HG02870 (cell line): ENCODE results near the gene CNGA2.
"Not testable (repeated sequence)": the region's sequence is repeated elsewhere in the genome, so short reads cannot be mapped to it uniquely, and the experiment has no call there.

Experiments
- ATAC-seq: cut with Tn5 transposase; IDR thresholded peaks from one replicate; pipeline ENCODE4 v1.9.1; 2021; ENCODE audit warnings: mild to moderate bottlenecking, moderate library complexity; ENCODE audit not compliant: unreplicated experiment

The CNGA2 gene

GRCh38 chrX:151734446-151734845 is at the start of gene CNGA2:
Gene CNGA2, plus strand, starts transcription at chrX:151734746. Its CDS starts 3,738 bp downstream, at chrX:151738484.
- no peak for ATAC-seq

GRCh38 chrX:151687635-151688034 is 46.9 kb upstream of the CNGA2 start:
- no peak for ATAC-seq

DNA sequence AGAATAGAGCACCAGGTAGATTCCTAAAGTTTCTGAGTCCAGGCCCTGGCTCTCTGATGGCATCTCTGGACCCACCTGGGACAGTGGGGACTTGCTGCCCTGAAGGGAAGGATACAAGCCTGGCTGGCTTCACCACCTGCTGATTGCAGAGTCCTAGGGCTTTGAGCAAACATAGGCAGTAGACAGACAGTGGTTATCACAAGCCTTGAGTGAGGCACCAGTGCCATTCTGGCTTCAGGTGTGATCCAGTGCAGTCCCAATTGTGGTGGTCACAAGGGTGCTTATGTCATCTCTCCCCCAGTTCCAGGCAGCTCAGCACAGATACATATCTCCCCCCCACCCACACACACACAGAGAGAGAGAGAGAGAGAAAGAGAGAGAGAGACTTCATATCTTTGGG is 45.9 kb upstream of the CNGA2 start:
- no peak for ATAC-seq

- no peak for ATAC-seq
These were observed 41.7 kb upstream of the CNGA2 start for GRCh38 chrX:151692825-151693224.

DNA sequence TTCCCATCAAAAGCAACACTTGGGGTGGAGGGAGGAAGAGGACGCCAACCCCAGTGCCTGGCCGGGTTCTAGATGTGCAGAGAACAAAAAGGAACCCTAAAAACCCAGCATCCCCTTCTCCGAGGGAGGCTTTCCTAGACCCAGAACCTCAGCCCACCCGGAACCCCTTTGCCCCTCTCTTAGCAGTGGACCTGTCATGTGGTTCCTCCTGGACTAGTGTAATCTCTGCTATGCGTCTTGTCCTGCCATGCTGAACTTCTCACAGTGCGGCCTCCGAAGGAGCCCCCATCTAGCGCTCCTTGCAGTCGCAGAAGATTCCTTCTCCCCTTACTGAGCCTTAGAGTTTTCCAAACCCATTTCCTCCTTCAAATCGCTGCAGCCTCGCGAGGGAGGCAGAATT is 40.4 kb upstream of the CNGA2 start:
- ATAC-seq = no peak

DNA sequence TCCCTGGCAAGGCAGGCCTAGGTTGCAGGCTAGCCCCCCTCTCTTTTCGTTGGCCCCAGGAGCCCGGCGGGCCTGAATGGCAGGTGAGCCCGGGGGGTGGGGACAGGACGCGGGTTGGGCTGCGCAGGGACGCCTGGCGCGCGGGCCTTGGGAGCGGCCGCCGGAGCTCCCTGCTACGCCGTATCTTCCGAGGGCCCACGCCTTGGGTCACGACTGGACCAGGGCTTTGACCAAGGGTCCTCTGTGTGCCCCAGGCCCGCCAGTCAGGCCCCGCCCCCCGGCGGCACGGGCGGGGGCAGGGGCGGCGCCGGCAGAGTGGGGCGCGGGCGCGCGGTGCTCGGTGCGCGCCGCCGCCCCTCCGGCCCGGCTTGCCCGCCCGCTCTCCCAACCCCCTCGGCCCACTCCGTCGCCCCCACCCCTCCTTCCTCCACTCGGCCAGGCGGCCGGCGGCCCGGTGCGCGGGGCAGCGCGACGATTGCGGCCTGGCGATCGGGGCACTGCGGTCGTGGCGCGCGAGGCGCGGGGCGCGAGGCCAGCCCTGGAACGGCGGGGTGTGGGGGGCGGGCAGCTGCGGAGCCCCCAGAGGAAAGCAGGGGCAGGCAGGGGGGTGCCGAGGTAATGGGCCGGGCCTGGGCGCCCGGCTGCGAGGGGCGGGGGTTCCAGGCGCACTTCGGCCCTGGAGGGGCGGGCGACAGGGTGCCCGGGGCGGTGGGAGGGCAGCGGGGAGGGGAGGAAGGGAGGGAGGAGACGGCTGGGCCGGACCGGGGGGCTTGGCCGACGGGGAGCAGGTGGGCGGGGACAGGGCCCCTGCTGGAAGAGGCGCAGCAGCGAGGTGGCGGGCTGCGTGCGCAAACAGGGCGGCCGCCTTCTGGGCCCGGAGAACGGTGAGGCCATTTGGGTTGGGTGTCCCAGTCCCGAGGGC is 39.6 kb upstream of the CNGA2 start, which contains the start of gene PRRG3:
Gene PRRG3, plus strand, starts transcription at position 798 of the 922 bp plus-strand sequence. CDS start 3,357 bp downstream, outside the sequence.
- no peak for ATAC-seq

DNA sequence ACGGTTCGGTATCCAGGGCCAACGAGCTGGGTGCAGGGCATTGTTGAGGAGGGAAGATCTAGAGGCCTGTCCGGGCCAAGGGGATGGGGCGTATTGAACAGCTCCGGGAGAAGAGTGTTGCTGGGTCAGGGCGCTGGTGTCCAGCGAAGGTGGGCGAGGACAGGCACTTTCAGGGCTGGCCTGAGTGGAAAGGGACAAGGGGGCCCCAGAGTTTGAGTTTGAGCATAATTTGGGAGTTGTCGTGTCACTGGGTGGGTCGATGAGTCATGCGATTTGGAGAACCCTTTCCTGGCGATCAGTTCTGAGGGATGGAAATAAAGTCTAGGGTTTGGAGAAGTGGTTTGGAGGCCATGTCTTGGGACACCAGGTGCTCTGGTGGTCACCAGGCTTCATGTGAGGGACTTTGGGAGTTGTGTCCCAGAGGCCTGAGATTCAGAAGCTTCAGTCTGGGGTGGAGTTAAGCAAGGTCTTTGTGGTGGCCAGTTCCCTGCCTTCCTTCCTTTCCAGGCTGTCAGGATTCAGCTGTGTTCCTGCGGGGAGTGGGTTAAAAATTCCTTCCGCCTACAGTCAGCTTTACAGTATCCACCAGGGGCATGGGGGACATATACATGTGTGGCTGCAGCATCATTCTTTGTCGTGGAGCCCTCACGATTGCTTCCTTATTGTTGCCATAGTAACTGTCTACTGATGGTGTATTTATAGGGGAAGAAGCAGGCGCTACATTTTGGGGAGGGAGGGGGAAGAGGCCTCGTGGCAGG is 38.8 kb upstream of the CNGA2 start:
- ATAC-seq = no peak

DNA sequence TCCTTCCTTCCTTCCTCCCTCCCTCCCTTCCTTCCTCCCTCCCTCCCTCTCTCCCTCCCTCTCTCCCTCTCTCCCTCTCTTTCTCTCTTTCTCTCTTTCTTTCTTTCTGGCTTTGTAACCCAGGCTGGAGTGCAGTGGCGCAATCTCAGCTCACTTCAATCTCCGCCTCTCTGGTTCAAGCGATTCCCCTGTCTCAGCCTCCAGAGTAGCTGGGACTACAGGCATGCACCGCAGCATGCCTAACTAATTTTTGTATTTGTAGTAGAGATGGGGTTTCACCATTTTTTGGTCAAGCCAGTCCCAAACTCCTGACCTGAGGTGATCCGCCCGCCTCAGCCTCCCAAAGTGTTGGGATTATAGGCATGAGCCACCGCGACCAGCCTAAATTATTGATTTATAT is 37.5 kb upstream of the CNGA2 start:
- not testable (repeated sequence) for ATAC-seq

- ATAC-seq = no peak
These were observed 37.0 kb upstream of the CNGA2 start for GRCh38 chrX:151697522-151697921.

DNA sequence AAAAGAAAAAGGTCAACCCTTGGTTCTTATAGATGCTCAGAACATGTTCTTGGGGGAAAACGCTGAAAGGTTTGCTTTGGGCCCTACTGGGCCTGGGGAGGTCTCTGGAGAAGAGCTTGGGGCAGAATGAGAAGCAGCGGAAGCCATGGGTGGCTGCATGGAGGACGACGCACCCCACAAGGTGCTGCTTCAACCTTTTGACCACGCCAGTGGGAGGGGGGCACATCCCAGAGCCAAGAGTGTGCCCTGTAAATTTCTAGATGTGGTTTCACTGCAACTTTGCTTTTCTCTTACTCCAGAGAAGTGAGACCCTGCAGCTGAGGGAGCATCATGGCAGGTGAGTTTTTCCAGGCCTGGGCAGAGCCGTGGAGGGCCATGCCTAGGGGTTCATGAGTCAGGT is 36.1 kb upstream of the CNGA2 start:
- ATAC-seq = no peak

DNA sequence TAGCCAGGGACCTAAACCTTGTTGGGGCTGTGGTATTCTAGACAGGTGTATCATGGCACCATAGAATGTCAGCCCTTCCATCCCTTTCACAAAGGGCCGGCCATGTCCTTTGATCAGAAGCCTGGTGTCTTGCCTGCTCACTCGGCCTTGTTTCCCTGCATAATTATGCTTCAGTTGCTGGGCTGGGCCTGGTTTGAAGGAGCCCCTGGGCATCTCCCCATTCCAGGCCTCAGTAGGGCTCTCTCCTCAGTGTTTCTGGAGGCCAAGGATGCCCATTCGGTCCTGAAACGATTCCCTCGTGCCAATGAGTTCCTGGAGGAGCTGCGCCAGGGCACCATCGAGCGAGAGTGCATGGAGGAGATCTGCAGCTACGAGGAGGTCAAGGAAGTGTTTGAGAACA is 34.8 kb upstream of the CNGA2 start:
- no peak for ATAC-seq

DNA sequence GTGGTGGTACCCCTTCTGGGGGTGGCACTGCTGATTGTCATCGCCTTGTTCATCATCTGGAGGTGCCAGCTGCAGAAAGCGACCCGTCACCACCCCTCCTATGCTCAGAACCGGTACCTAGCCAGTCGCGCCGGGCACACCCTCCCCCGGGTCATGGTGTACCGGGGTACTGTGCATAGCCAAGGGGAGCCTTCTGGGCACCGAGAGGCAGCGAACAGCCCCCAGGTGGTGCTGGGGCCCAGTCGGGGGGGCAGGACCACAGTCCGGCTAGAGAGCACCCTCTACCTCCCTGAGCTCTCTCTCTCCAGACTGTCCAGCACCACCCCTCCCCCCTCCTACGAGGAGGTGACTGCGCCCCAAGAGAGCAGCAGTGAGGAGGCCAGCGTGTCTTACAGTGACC is 34.0 kb upstream of the CNGA2 start:
- ATAC-seq = no peak

DNA sequence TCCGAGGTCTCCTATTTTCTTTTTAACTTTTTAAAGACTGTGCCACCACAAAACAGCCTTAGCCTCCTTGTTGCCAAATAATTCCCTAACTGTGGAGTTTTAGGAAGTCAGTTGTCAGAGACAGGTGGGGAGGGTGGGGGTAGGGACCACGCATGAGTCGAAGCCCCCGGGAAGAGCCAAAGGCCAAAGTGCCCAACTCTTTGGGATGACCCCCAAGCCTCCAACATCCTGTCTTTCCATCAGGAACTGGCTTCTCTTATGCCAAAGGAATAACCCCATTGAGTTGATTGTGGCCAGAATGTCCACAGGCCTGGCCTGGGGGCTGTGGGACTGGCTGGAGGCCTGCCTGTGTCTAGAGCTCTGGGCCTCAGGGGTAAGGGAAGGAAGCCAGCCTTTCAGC is 33.5 kb upstream of the CNGA2 start:
- ATAC-seq = no peak

- ATAC-seq = no peak
These were observed 33.0 kb upstream of the CNGA2 start for GRCh38 chrX:151701531-151701930.

GRCh38 chrX:151702026-151702714 is 32.4 kb upstream of the CNGA2 start:
- ATAC-seq = no peak

GRCh38 chrX:151702741-151703340 is 31.7 kb upstream of the CNGA2 start:
- no peak for ATAC-seq

- ATAC-seq = no peak
These were observed 31.1 kb upstream of the CNGA2 start for GRCh38 chrX:151703487-151703886.

- ATAC-seq = no peak
These were observed 30.4 kb upstream of the CNGA2 start for GRCh38 chrX:151704041-151704663.

DNA sequence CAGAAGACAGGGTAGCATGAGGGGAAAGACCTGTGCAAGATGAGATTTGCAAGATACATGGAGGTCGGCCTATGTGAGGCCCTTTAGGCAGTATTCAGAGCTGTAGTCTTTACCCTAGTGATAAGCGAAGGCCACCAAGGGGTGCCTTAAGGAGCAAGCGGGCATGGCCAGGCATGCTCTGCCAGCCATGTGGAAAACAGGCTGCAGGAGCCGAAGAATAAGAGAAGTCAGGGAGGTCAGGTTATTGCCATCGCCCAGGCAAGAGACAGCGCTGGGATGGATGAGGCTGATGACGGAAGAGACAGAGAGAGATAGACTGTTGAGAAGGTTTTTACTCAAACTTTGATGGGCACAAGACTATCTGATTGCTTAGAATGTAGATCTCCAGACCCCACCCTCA is 25.7 kb upstream of the CNGA2 start:
- ATAC-seq = no peak

DNA sequence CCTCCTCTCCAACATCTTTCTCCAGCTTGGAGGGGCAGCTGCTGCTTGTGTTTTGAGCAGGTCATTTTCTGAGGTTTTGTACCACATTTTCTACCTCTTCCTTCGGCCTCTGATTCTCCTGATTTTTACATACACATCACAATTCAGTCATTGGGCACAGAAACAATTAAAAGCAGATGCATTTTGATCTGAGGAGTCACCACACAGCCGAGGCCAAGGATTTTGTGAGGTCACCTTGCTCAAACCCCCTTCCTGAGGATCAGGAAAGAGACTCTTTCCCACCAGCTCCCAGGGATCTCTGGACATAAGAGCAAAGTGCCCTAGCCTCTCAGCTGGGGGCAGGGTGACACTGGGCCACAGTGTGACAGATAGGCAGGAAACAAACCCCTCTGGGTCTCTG is 24.1 kb upstream of the CNGA2 start:
- ATAC-seq = no peak
